Heart right ventricle (tissue), 16 donors: Measurements from ENCODE around the gene NCOA4. TPM values are rescaled to one million over a fixed set of nuclear protein-coding genes. Genes with fewer than 3 reads are reported as not detected.

ENCODE experiments used
- ATAC-seq, 8 donors: fragments of 200-7000 bp; cut with Tn5 transposase; one replicate each; pipeline ENCODE4 v1.9.1; 2020; ENCODE audit warnings: mild to moderate bottlenecking in 8 of 8, moderate library complexity in 8 of 8, moderate number of reproducible peaks in 1 of 8
- DNase-seq, 2 donors: peaks; one replicate each; pipeline ENCODE4 v3.0.0-alpha.2; 2020
- H3K27ac ChIP-seq, 10 donors: fragments of 200-600 bp; sonication (generic) in 2 of 10; one replicate each; pipeline versions ENCODE4 v1.5.0 to v1.8.0; 2020 to 2022; ENCODE audit warnings: mild to moderate bottlenecking in 3 of 10
- H3K27me3 ChIP-seq, 7 donors: fragments of 200-600 bp; one replicate each; pipeline ENCODE4 v1.8.0; 2021 to 2022; ENCODE audit warnings: mild to moderate bottlenecking in 2 of 7
- H3K36me3 ChIP-seq, 9 donors: fragments of 200-600 bp; sonication (generic) in 1 of 9; one replicate each; pipeline versions ENCODE4 v1.5.0 to v1.8.0; 2020 to 2022; ENCODE audit warnings: mild to moderate bottlenecking in 2 of 9
- H3K4me1 ChIP-seq, 9 donors: fragments of 200-600 bp; sonication (generic) in 1 of 9; one replicate each; pipeline versions ENCODE4 v1.5.0 to v1.8.0; 2020 to 2022; ENCODE audit warnings: mild to moderate bottlenecking in 4 of 9
- H3K4me3 ChIP-seq, 10 donors: fragments of 200-600 bp; sonication (generic) in 2 of 10; one replicate each; pipeline versions ENCODE4 v1.5.0 to v1.8.0; 2020 to 2022; ENCODE audit warnings: mild to moderate bottlenecking in 7 of 10, moderate library complexity in 2 of 10
- H3K9me3 ChIP-seq, 11 donors: fragments of 200-600 bp in 10 of 11; sonication (generic) in 2 of 11; one replicate each; pipeline versions ENCODE4 v1.5.0 to v1.8.0; 2013 to 2022; ENCODE audit warnings: mild to moderate bottlenecking in 2 of 11, control low read depth in 1 of 11, moderate library complexity in 1 of 11
- CTCF ChIP-seq, 9 donors: fragments of 200-600 bp; sonication (generic) in 2 of 9; IDR thresholded peaks; one replicate each; pipeline versions ENCODE4 v1.5.0 to v1.8.0; 2021 to 2022; ENCODE audit warnings: antibody characterized with exemption in 9 of 9, mild to moderate bottlenecking in 5 of 9, moderate library complexity in 1 of 9
- WGBS, 2 donors: extraction: QIAGEN DNeasy Blood & Tissue Kit; methylation state at CpG; one replicate each; pipeline ENCODE4 v1.1.7; 2013; ENCODE audit warnings: inconsistent platforms in 1 of 2; 5-methylcytosine and 5-hydroxymethylcytosine counted together
- intact Hi-C, 10 donors: fragments of 100-400 bp; cut with DNase I; formaldehyde crosslinking; loops; one replicate each; pipeline versions ENCODE4 v1.11.1 to v1.14.2; 2022
- polyA plus RNA-seq, 2 donors: library from polyadenylated mRNA; stranded (reverse); fragments of 200-250 nt; gene quantifications; one replicate each; pipeline ENCODE4 v1.2.3, GENCODE V29; 2013
- total RNA-seq, 10 donors: library from RNA; stranded (reverse); fragmentation: NEBNext Ultra II Directional in 3 of 10; extraction: Animal tissue kit (Norgen Biotek cat#: 25700) in 3 of 10; gene quantifications; one replicate each; pipeline versions ENCODE4 v1.2.1 to v1.2.4, GENCODE V29; 2021 to 2023
- donor health status: Arrhythmogenic right ventricular cardiomyopathy.
- donor health status: ischemic (EF 13 %, LVEDD 7.1; RV severe dilation, severe dysfunction).
- donor health status: healthy with polysubstance abuse.
- donor health status: DM: no; HTN: yes; CAD: no.
- donor health status: DM: no; HTN: no; CAD: no.
- donor health status: ischemic (EF 25% LVEDD 6.9; RV normal size, moderate dysfunction).
- donor health status: ischemic (EF 25% LVEDD 5.7; RV mildly dilated, moderate dysfunction).
- donor health status: healthy.
- donor health status: DM: yes; HTN: yes; CAD: no.
- donor health status: Ischemic cardiomyopathy.
- donor health status: ischemic (EF 35%, LVEDD 5.7; RV mildly dilated, moderate dysfunction).
- donor health status: nonischemic (EF 11% LVEDD 7.7; RV severe dilation, severe dysfunction).
- donor health status: DM: yes; HTN: yes; CAD: no.
- donor health status: PGD.
- donor health status: ischemic (EF 29% LVEDD 5.4; RV normal size, mild dysfunction).
- donor health status: nonischemic (EF 23%, LVEDD 6.1; RV moderate dilation, normal function).

NCOA4 gene
- total and polyA plus RNA-seq, 12 donors: 36.7 to 287 (median 256) TPM

- intact Hi-C loops: loop anchor here in 2 of 10 donors (10.0 kb wide), 1 partner anchor 51 kb away; the partner anchor contains the start of gene TIMM23 (in 2 of the 2)
- no peaks in the 10 kb centered on the region for H3K9me3 ChIP-seq
- no peak for TF ChIP-seq CTCF (IDR thresholded peaks at IDR 0.05)
- H3K4me1 ChIP-seq: peaks cover 26 to 92% (median 75%) of the 10 kb centered on the region in 9 donors
- peak overlapping the region in 2 of 10 donors; percentile 7 to 12 for H3K4me3 ChIP-seq
- ATAC-seq: no peak
- DNase-seq: no peak
- peaks cover 0 to 11% (median 0%) of the 10 kb centered on the region in 9 donors for H3K36me3 ChIP-seq
- peak overlapping the region in 8 of 10 donors; percentile 6 to 94 (median 64) for H3K27ac ChIP-seq
- no peaks in the 10 kb centered on the region for H3K27me3 ChIP-seq
Observed at GRCh38 chr10:46026106-46026505, 4.3 kb downstream of the NCOA4 start.

GRCh38 chr10:46025406-46025805 is 5.0 kb downstream of the NCOA4 start:
- Histone ChIP-seq H3K27me3 (no peaks in the 10 kb centered on the region), H3K4me1 (peaks cover 26 to 95% (median 82%) of the 10 kb centered on the region in 9 donors), H3K36me3 (peaks cover 0 to 11% (median 0%) of the 10 kb centered on the region in 9 donors), H3K9me3 (no peaks in the 10 kb centered on the region), H3K4me3 (peak overlapping the region in 1 of 10 donors; percentile 12), H3K27ac (peak overlapping the region in 6 of 10 donors; percentile 56 to 94 (median 74))
- no peak for TF ChIP-seq CTCF (IDR thresholded peaks at IDR 0.05)
- 44 to 54% methylated on average over 2 of the region's 2 CpGs for WGBS, 2 donors
- DNase-seq (no peak), ATAC-seq (no peak)
- intact Hi-C loops: loop anchor here in 2 of 10 donors (10.0 kb wide), 1 partner anchor 51 kb away; the partner anchor contains the start of gene TIMM23 (in 2 of the 2)

GRCh38 chr10:46024948-46025347 is 5.5 kb downstream of the NCOA4 start:
- no peak for DNase-seq
- Histone ChIP-seq H3K36me3 (peaks cover 0 to 11% (median 0%) of the 10 kb centered on the region in 9 donors), H3K27ac (peak overlapping the region in 7 of 10 donors; percentile 14 to 94 (median 69)), H3K27me3 (no peaks in the 10 kb centered on the region), H3K9me3 (no peaks in the 10 kb centered on the region), H3K4me1 (peaks cover 26 to 98% (median 86%) of the 10 kb centered on the region in 9 donors), H3K4me3 (peak overlapping the region in 1 of 10 donors; percentile 12)
- TF ChIP-seq CTCF (IDR thresholded peaks at IDR 0.05): no peak
- no peak for ATAC-seq
- intact Hi-C loops: loop anchor here in 3 of 10 donors (5.0 to 10.0 kb wide), 2 partner anchors 48 to 50 kb away; partner anchors contain the start of gene TIMM23 (in 2 of the 3)

- Histone ChIP-seq H3K36me3 (peaks cover 0 to 11% (median 0%) of the 10 kb centered on the region in 9 donors), H3K27me3 (no peaks in the 10 kb centered on the region), H3K27ac (peak overlapping the region; percentile 70 to 94 (median 86)), H3K4me3 (peak overlapping the region; percentile 41 to 77 (median 63)), H3K4me1 (peaks cover 21 to 98% (median 88%) of the 10 kb centered on the region in 9 donors), H3K9me3 (no peaks in the 10 kb centered on the region)
- ATAC-seq (peak; percentile 95 to 97 (median 96)), DNase-seq (peak; percentile 93)
- peak in 7 of 9 donors; percentile 11 to 59 (median 44) for TF ChIP-seq CTCF (IDR thresholded peaks at IDR 0.05)
- 1% methylated on average over 49 of the region's 49 CpGs for WGBS, 2 donors
- intact Hi-C loops: loop anchor here in 3 of 10 donors (5.0 to 10.0 kb wide), 2 partner anchors 46 to 48 kb away; partner anchors contain the start of gene TIMM23 (in 2 of the 3)
Observed at GRCh38 chr10:46022978-46023702, 7.3 kb downstream of the NCOA4 start.
